HEK293 (cell line): ENCODE results near the gene CACNG1.

Experiments
- CTCF ChIP-seq: fragments of 450-650 bp; formaldehyde crosslinking; IDR thresholded peaks from 2 replicates; pipeline ENCODE4 v1.5.1; 2016; ENCODE audit warnings: missing biosample characterization, missing genetic modification characterization
- ELK4 ChIP-seq: IDR thresholded peaks from 2 replicates; pipeline ENCODE4 v1.6.1; 2011; ENCODE audit warnings: mild to moderate bottlenecking, low read depth, low read length, borderline replicate concordance
- PATZ1 ChIP-seq: fragments of 450-650 bp; formaldehyde crosslinking; IDR thresholded peaks from 2 replicates; pipeline ENCODE4 v1.5.1; 2016; ENCODE audit warnings: missing biosample characterization, missing genetic modification characterization
- PRDM10 ChIP-seq: fragments of 450-650 bp; formaldehyde crosslinking; IDR thresholded peaks from 2 replicates; pipeline ENCODE4 v1.5.1; 2016; ENCODE audit warnings: missing biosample characterization, missing genetic modification characterization
- SETDB1 ChIP-seq: IDR thresholded peaks from one replicate; pipeline ENCODE4 v1.6.1; 2017; ENCODE audit warnings: mild to moderate bottlenecking, low read length, moderate library complexity, mixed read lengths; ENCODE audit not compliant: insufficient read length
- ZBTB11 ChIP-seq: fragments of 450-650 bp; formaldehyde crosslinking; conservative IDR thresholded peaks from 2 replicates; pipeline ENCODE4 v1.5.1; 2016; ENCODE audit warnings: low read depth, missing biosample characterization, missing genetic modification characterization
- ZBTB20 ChIP-seq: fragments of 450-650 bp; formaldehyde crosslinking; IDR thresholded peaks from 2 replicates; pipeline ENCODE4 v1.5.1; 2016; ENCODE audit warnings: missing biosample characterization, missing genetic modification characterization
- ZNF10 ChIP-seq: fragments of 450-650 bp; formaldehyde crosslinking; IDR thresholded peaks from 2 replicates; pipeline ENCODE4 v1.5.1; 2017; ENCODE audit warnings: missing biosample characterization, missing genetic modification characterization
- ZNF112 ChIP-seq: fragments of 450-650 bp; formaldehyde crosslinking; IDR thresholded peaks from 2 replicates; pipeline ENCODE4 v1.5.0; 2017; ENCODE audit warnings: missing biosample characterization, missing genetic modification characterization
- ZNF140 ChIP-seq: fragments of 450-650 bp; formaldehyde crosslinking; IDR thresholded peaks from 2 replicates; pipeline ENCODE4 v1.5.1; 2016; ENCODE audit warnings: missing biosample characterization, missing genetic modification characterization
- ZNF169 ChIP-seq: fragments of 450-650 bp; formaldehyde crosslinking; IDR thresholded peaks from 2 replicates; pipeline ENCODE4 v1.5.1; 2016; ENCODE audit warnings: missing biosample characterization, missing genetic modification characterization
- ZNF514 ChIP-seq: fragments of 450-650 bp; formaldehyde crosslinking; IDR thresholded peaks from 2 replicates; pipeline ENCODE4 v1.5.1; 2016; ENCODE audit warnings: missing biosample characterization, missing genetic modification characterization
- ZNF549 ChIP-seq: fragments of 450-650 bp; IDR thresholded peaks from 2 replicates; pipeline ENCODE4 v1.5.1; 2018; ENCODE audit warnings: missing biosample characterization, missing genetic modification characterization, mild to moderate bottlenecking, inconsistent platforms, moderate library complexity
- ZNF596 ChIP-seq: fragments of 450-650 bp; IDR thresholded peaks from 2 replicates; pipeline ENCODE4 v1.5.0; 2018; ENCODE audit warnings: missing biosample characterization, mild to moderate bottlenecking, missing genetic modification characterization, moderate library complexity

- no peak for TF ChIP-seq CTCF
- TF ChIP-seq ZNF10 (tag by site-specific recombination), result no peak
- TF ChIP-seq PRDM10 (tag by site-specific recombination), result no peak
- no peak for TF ChIP-seq ZNF596
- TF ChIP-seq PATZ1 (tag by site-specific recombination), result no peak
- TF ChIP-seq ZBTB11 (tag by site-specific recombination), result no peak
- no peak for TF ChIP-seq ZNF140 (tag by site-specific recombination)
- TF ChIP-seq ZNF169 (tag by site-specific recombination), result no peak
- TF ChIP-seq SETDB1, result peak; percentile 92
- TF ChIP-seq ZNF514 (tag by site-specific recombination), result no peak
- TF ChIP-seq ELK4, result no peak
- TF ChIP-seq ZNF112, result no peak
- no peak for TF ChIP-seq ZBTB20 (tag by site-specific recombination)
- TF ChIP-seq ZNF549 (tag by site-specific recombination), result no peak
Observed at GRCh38 chr17:67049025-67049739, 4.8 kb downstream of the CACNG1 start.
